HCT116 (cell line): ENCODE measurements around the gene SLC3A2. TPM values are rescaled to one million over a fixed set of nuclear protein-coding genes. Genes with fewer than 3 reads are reported as not detected.

Experiments used
- ATAC-seq: fragments of 200-7000 bp; cut with Tn5 transposase; 2 replicates; pipeline ENCODE4 v1.9.1; 2020; ENCODE audit warnings: mild to moderate bottlenecking, moderate library complexity
- BruUV-seq: library from RNA; stranded (reverse); fragments of 400-500 nt; replicated peaks from 2 replicates; lab custom pipeline; 2021; lab: Mats Ljungman, UMichigan
- CTCF ChIA-PET: fragments of 300-600 bp; sonication (Branson Sonifier 250); formaldehyde crosslinking; loops from one replicate; lab custom pipeline; 2021; ENCODE audit warnings: antibody characterized with exemption; lab: Charles Lee
- POLR2A ChIA-PET: fragments of 300-600, 350-600 bp; sonication (Branson Sonifier 250); formaldehyde crosslinking; loops from one replicate; lab custom pipeline; 2021; ENCODE audit warnings: antibody characterized with exemption; lab: Charles Lee
- RAD21 ChIA-PET, 2 experiments: fragments of 300-600 bp; sonication (Branson Sonifier 250); formaldehyde crosslinking; loops; one replicate each; lab custom pipeline; 2023; ENCODE audit warnings: low total read pairs in 2 of 2; ENCODE audit not compliant: uncharacterized antibody in 2 of 2, unreplicated experiment in 2 of 2, low non-redundant PET in 1 of 2; lab: Charles Lee
- DNase-seq: peaks from one replicate; pipeline ENCODE4 v3.0.0-alpha.2; 2010; ENCODE audit warnings: low read depth, low spot score
- H2AFZ ChIP-seq: fragments of 200-600 bp; shearing (Covaris generic), sonication (generic); 2 replicates; pipeline ENCODE4 v1.6.1; 2017; ENCODE audit warnings: low read depth, mixed run types, mixed read lengths, antibody characterized with exemption, low read length; ENCODE audit not compliant: poor library complexity, severe bottlenecking
- H3K27ac ChIP-seq: 2 replicates; pipeline ENCODE4 v1.5.1; 2012; ENCODE audit warnings: low read depth, low read length
- H3K27me3 ChIP-seq: fragments of 200-600 bp; sonication (generic); 2 replicates; pipeline ENCODE4 v1.6.1; 2016; ENCODE audit warnings: mixed run types, low read length, mixed read lengths; ENCODE audit not compliant: insufficient read depth
- H3K36me3 ChIP-seq, 2 experiments: fragments of 200-500 bp in 1 of 2; fragments of 200-600 bp in 1 of 2; sonication (Bioruptor generic) in 1 of 2; sonication (generic) in 1 of 2; 2 replicates each; pipeline versions ENCODE4 v1.5.1 to v1.6.1; 2014 to 2016; ENCODE audit warnings: low read length in 2 of 2, inconsistent platforms in 1 of 2, mixed read lengths in 1 of 2, mixed run types in 1 of 2; ENCODE audit not compliant: insufficient read depth in 2 of 2, control insufficient read depth in 1 of 2
- H3K4me1 ChIP-seq, 2 experiments: fragments of 200-600 bp in 1 of 2; sonication (generic) in 1 of 2; 2 replicates each; pipeline versions ENCODE4 v1.5.1 to v1.6.1; 2012 to 2017; ENCODE audit warnings: low read length in 2 of 2, inconsistent platforms in 1 of 2, mild to moderate bottlenecking in 1 of 2, mixed read lengths in 1 of 2, mixed run types in 1 of 2, moderate library complexity in 1 of 2; ENCODE audit not compliant: insufficient read depth in 2 of 2, control insufficient read depth in 1 of 2
- H3K4me2 ChIP-seq: fragments of 200-600 bp; sonication (generic); 2 replicates; pipeline ENCODE4 v1.6.1; 2017; ENCODE audit warnings: mixed run types, low read length, mixed read lengths
- H3K4me3 ChIP-seq, 2 experiments: fragments of 200-600 bp in 1 of 2; sonication (generic) in 1 of 2; replicated peaks in 1 of 2; 2 replicates each; pipeline ENCODE4 v1.5.1; 2011 to 2016; ENCODE audit warnings: low read length in 2 of 2, control low read depth in 1 of 2, low read depth in 1 of 2, mild to moderate bottlenecking in 1 of 2, mixed read lengths in 1 of 2, mixed run types in 1 of 2
- H3K79me2 ChIP-seq: fragments of 200-600 bp; sonication (generic); 2 replicates; pipeline ENCODE4 v1.6.1; 2017; ENCODE audit warnings: mild to moderate bottlenecking, mixed run types, low read length, moderate library complexity, mixed read lengths; ENCODE audit not compliant: insufficient read depth
- H3K9ac ChIP-seq: fragments of 200-600 bp; sonication (generic); 2 replicates; pipeline ENCODE4 v1.6.1; 2016; ENCODE audit warnings: low read length, mixed read lengths
- H3K9me2 ChIP-seq: fragments of 200-600 bp; sonication (generic), shearing (Covaris generic); 2 replicates; pipeline ENCODE4 v1.6.1; 2017; ENCODE audit warnings: mixed run types, mild to moderate bottlenecking, moderate library complexity; ENCODE audit not compliant: insufficient read depth
- H3K9me3 ChIP-seq, 2 experiments: fragments of 200-500 bp in 1 of 2; fragments of 200-600 bp in 1 of 2; sonication (Bioruptor generic) in 1 of 2; sonication (generic) in 1 of 2; 2 replicates each; pipeline ENCODE4 v1.6.1; 2014 to 2017; ENCODE audit warnings: low read length in 2 of 2, mixed read lengths in 2 of 2, inconsistent platforms in 1 of 2, low read depth in 1 of 2, mild to moderate bottlenecking in 1 of 2, mixed run types in 1 of 2, moderate library complexity in 1 of 2; ENCODE audit not compliant: control insufficient read depth in 1 of 2, insufficient read depth in 1 of 2
- H4K20me1 ChIP-seq: fragments of 200-600 bp; sonication (generic), shearing (Covaris generic); 2 replicates; pipeline ENCODE4 v1.6.1; 2017; ENCODE audit warnings: mixed run types, mild to moderate bottlenecking, moderate library complexity; ENCODE audit not compliant: insufficient read depth
- EGR1 ChIP-seq: IDR thresholded peaks from 2 replicates; pipeline ENCODE4 v1.6.1; 2012; ENCODE audit warnings: low read depth
- EZH2 ChIP-seq: fragments of 200-600 bp; sonication (generic); IDR thresholded peaks from 2 replicates; pipeline ENCODE4 v1.6.1; 2017; ENCODE audit warnings: antibody characterized with exemption, mixed run types
- POLR2A ChIP-seq: IDR thresholded peaks from 2 replicates; pipeline ENCODE4 v1.7.0; 2011; ENCODE audit warnings: borderline replicate concordance; ENCODE audit not compliant: insufficient read depth, insufficient read length; ENCODE audit errors: extremely low read depth
- POLR2AphosphoS5 ChIP-seq: IDR thresholded peaks from 2 replicates; pipeline ENCODE4 v1.6.1; 2011; ENCODE audit warnings: mild to moderate bottlenecking, low read depth, low read length, moderate library complexity
- RAD21 ChIP-seq: IDR thresholded peaks from 2 replicates; pipeline ENCODE4 v1.6.1; 2012; ENCODE audit warnings: low read depth, mild to moderate bottlenecking
- SP1 ChIP-seq: IDR thresholded peaks from 2 replicates; pipeline ENCODE4 v1.6.1; 2012; ENCODE audit warnings: low read depth
- TCF7L2 ChIP-seq: IDR thresholded peaks from 2 replicates; pipeline ENCODE4 v1.7.0; 2011; ENCODE audit warnings: borderline replicate concordance, inconsistent platforms; ENCODE audit not compliant: insufficient read depth, insufficient read length; ENCODE audit errors: extremely low read depth
- YY1 ChIP-seq: IDR thresholded peaks from 2 replicates; pipeline ENCODE4 v1.6.1; 2011; ENCODE audit warnings: low read length, low read depth, moderate library complexity, mild to moderate bottlenecking; ENCODE audit not compliant: insufficient replicate concordance; ENCODE audit errors: extremely low read depth
- ZNF274 ChIP-seq: fragments of 200-500 bp; sonication (Bioruptor generic); IDR thresholded peaks from 2 replicates; pipeline ENCODE4 v1.6.1; 2014; ENCODE audit warnings: mild to moderate bottlenecking, low read depth, low read length, inconsistent platforms
- intact Hi-C: fragments of 100-400 bp; cut with micrococcal nuclease; formaldehyde crosslinking; loops from 2 replicates; pipeline ENCODE4 v1.10.0; 2022
- total RNA-seq: library from RNA; stranded (reverse); gene quantifications from one replicate; pipeline ENCODE4 v1.2.1, GENCODE V29; 2021; ENCODE audit not compliant: unreplicated experiment
- TF ChIP-seq, protein P1 (sequence below): IDR thresholded peaks from 2 replicates; pipeline ENCODE4 v1.6.1; 2012
- TF ChIP-seq, protein P2 (sequence below): IDR thresholded peaks from 2 replicates; pipeline ENCODE4 v1.6.1; 2011; ENCODE audit warnings: mild to moderate bottlenecking, low read length, moderate library complexity; ENCODE audit not compliant: insufficient replicate concordance; ENCODE audit errors: extremely low read depth

The SLC3A2 gene
- total RNA-seq, 1 experiment from 2014 or later = 418 TPM

DNA sequence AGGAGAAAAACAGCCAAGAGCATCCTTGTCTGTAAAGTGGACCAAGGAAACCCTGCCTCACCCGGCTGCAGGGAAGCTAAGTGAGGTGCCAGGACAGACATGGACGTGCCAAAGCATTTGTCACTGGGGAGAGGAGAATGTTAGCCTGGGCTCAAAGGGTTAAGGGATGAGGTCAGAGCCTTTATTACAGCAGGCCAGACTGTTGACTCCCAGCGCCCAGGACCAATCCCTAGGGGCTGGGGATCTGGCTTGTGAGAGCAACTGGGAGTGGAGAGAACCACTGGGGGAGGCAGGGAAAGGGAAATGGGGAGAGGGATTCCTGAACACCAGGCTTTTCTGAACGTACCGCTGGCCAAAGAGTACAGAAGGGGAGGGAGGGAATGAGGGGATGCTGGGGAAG, 37.8 kb downstream of the SLC3A2 start:
- no peak overlapping the region for H3K4me2 ChIP-seq
- no peak overlapping the region for H3K27ac ChIP-seq
- no peaks in the 10 kb centered on the region for H4K20me1 ChIP-seq
- no peak overlapping the region for H2AFZ ChIP-seq
- DNase-seq (no peak), ATAC-seq (no peak)
- H3K9ac ChIP-seq = no peak overlapping the region
- no peak overlapping the region for H3K4me3 ChIP-seq
- H3K79me2 ChIP-seq = no peaks in the 10 kb centered on the region
- H3K9me2 ChIP-seq = no peaks in the 10 kb centered on the region
- CTCF ChIA-PET = interaction anchor here (1.6 kb wide), 1 partner anchor 13 kb away, joined by 4 read pairs; no protein-coding TSS in a partner anchor
- intact Hi-C loops = no loop called here
- POLR2A ChIA-PET = no interaction called here
- no peak for TF ChIP-seq RAD21
- no peak for TF ChIP-seq ZNF274
- TF ChIP-seq TCF7L2 = no peak
- TF ChIP-seq, protein P1, sequence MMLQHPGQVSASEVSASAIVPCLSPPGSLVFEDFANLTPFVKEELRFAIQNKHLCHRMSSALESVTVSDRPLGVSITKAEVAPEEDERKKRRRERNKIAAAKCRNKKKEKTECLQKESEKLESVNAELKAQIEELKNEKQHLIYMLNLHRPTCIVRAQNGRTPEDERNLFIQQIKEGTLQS = no peak
- TF ChIP-seq YY1 = no peak
- TF ChIP-seq POLR2AphosphoS5 = no peak
- TF ChIP-seq SP1 = no peak
- TF ChIP-seq, protein P2, sequence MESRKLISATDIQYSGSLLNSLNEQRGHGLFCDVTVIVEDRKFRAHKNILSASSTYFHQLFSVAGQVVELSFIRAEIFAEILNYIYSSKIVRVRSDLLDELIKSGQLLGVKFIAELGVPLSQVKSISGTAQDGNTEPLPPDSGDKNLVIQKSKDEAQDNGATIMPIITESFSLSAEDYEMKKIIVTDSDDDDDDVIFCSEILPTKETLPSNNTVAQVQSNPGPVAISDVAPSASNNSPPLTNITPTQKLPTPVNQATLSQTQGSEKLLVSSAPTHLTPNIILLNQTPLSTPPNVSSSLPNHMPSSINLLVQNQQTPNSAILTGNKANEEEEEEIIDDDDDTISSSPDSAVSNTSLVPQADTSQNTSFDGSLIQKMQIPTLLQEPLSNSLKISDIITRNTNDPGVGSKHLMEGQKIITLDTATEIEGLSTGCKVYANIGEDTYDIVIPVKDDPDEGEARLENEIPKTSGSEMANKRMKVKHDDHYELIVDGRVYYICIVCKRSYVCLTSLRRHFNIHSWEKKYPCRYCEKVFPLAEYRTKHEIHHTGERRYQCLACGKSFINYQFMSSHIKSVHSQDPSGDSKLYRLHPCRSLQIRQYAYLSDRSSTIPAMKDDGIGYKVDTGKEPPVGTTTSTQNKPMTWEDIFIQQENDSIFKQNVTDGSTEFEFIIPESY = no peak
- TF ChIP-seq EGR1 = no peak
- no peak for TF ChIP-seq EZH2
- no peak for TF ChIP-seq POLR2A
- TF ChIP-seq, all 23 proteins: peak for 0
- BruUV-seq = no TSS peak
- H3K27me3 ChIP-seq = no peaks in the 10 kb centered on the region; the same call in 1 of the 2 replicates
- H3K36me3 ChIP-seq = no peaks in the 10 kb centered on the region
- no peaks in the 10 kb centered on the region for H3K9me3 ChIP-seq
- peaks cover 7 to 17% of the 10 kb centered on the region in 2 experiments for H3K4me1 ChIP-seq
- RAD21 ChIA-PET = no interaction called here
